PC-3 (cell line): ENCODE data around the gene R3HDML. TPM values are rescaled to one million over a fixed set of nuclear protein-coding genes. Genes with fewer than 3 reads are reported as not detected.
"Not testable (repeated sequence)": the region's sequence is repeated elsewhere in the genome, so short reads cannot be mapped to it uniquely, and the experiment has no call there.

Experiments
- ATAC-seq: fragments of 200-7000 bp; cut with Tn5 transposase; 2 replicates; pipeline ENCODE4 v1.9.1; 2020; ENCODE audit warnings: mild to moderate bottlenecking, moderate library complexity
- BruUV-seq: library from RNA; stranded (reverse); fragments of 400-500 nt; replicated peaks from 2 replicates; lab custom pipeline; 2021; lab: Mats Ljungman, UMichigan
- CTCF ChIA-PET: fragments of 300-600 bp; sonication (Branson Sonifier 250); formaldehyde crosslinking; loops from one replicate; lab custom pipeline; 2022; ENCODE audit warnings: antibody characterized with exemption; lab: Charles Lee
- POLR2A ChIA-PET: fragments of 300-600 bp; sonication (Branson Sonifier 250); formaldehyde crosslinking; loops from one replicate; lab custom pipeline; 2022; ENCODE audit warnings: antibody characterized with exemption; ENCODE audit not compliant: unreplicated experiment; lab: Charles Lee
- DNase-seq: peaks from one replicate; pipeline ENCODE4 v3.0.0-alpha.2; 2015
- H2AFZ ChIP-seq: fragments of 300-600 bp; sonication (generic); 2 replicates; pipeline ENCODE4 v1.6.0; 2016; ENCODE audit warnings: antibody characterized with exemption, low read length
- H3F3A ChIP-seq: fragments of 300-600 bp; sonication (generic); one replicate; pipeline ENCODE4 v1.6.0; 2017; ENCODE audit warnings: antibody characterized with exemption, low read length, control low read depth, mild to moderate bottlenecking; ENCODE audit not compliant: unreplicated experiment
- H3K27ac ChIP-seq: fragments of 300-600 bp; sonication (generic); 2 replicates; pipeline ENCODE4 v1.5.1; 2016; ENCODE audit warnings: mild to moderate bottlenecking, low read length
- H3K27me3 ChIP-seq: fragments of 300-600 bp; sonication (generic); 2 replicates; pipeline ENCODE4 v1.6.1; 2016; ENCODE audit warnings: low read length, mixed read lengths
- H3K36me3 ChIP-seq: fragments of 300-600 bp; sonication (generic); 2 replicates; pipeline ENCODE4 v1.6.1; 2016; ENCODE audit warnings: low read depth, mixed run types, low read length, mixed read lengths
- H3K4me1 ChIP-seq: fragments of 300-600 bp; sonication (generic); 2 replicates; pipeline ENCODE4 v1.5.1; 2016; ENCODE audit warnings: low read length; ENCODE audit not compliant: insufficient read depth
- H3K4me2 ChIP-seq: fragments of 300-600 bp; sonication (generic); 2 replicates; pipeline ENCODE4 v1.6.0; 2016; ENCODE audit warnings: low read length
- H3K4me3 ChIP-seq: fragments of 300-600 bp; sonication (generic); 2 replicates; pipeline ENCODE4 v1.5.1; 2016; ENCODE audit warnings: mild to moderate bottlenecking, low read length, mixed read lengths
- H3K79me2 ChIP-seq: fragments of 300-600 bp; sonication (generic); 2 replicates; pipeline ENCODE4 v1.6.1; 2017; ENCODE audit warnings: low read length, mixed read lengths
- H3K9ac ChIP-seq: fragments of 300-600 bp; sonication (generic); 2 replicates; pipeline ENCODE4 v1.6.0; 2016; ENCODE audit warnings: mild to moderate bottlenecking, low read length
- H3K9me2 ChIP-seq: fragments of 300-600 bp; sonication (generic); replicated peaks from 2 replicates; pipeline ENCODE4 v1.6.1; 2016; ENCODE audit warnings: mixed run types, low read length, mixed read lengths
- H3K9me3 ChIP-seq: fragments of 300-600 bp; sonication (generic); 2 replicates; pipeline ENCODE4 v1.6.1; 2016; ENCODE audit warnings: low read length, mixed read lengths
- H4K20me1 ChIP-seq: fragments of 300-600 bp; sonication (generic); 2 replicates; pipeline ENCODE4 v1.6.1; 2016; ENCODE audit warnings: low read length, mixed read lengths
- CTCF ChIP-seq: fragments of 300-600 bp; sonication (generic); conservative IDR thresholded peaks from 2 replicates; pipeline ENCODE4 v1.5.1; 2017; ENCODE audit warnings: antibody characterized with exemption, low read depth, mild to moderate bottlenecking, low read length
- EZH2 ChIP-seq: fragments of 300-600 bp; sonication (generic); IDR thresholded peaks from one replicate; pipeline ENCODE4 v1.6.1; 2017; ENCODE audit warnings: antibody characterized with exemption, mild to moderate bottlenecking, low read length; ENCODE audit not compliant: unreplicated experiment
- EZH2phosphoT487 ChIP-seq: fragments of 300-600 bp; sonication (generic); IDR thresholded peaks from 2 replicates; pipeline ENCODE4 v1.6.1; 2018; ENCODE audit warnings: mild to moderate bottlenecking, antibody characterized with exemption, low read length, borderline replicate concordance
- intact Hi-C: fragments of 100-400 bp; cut with micrococcal nuclease; formaldehyde crosslinking; loops from 2 replicates; pipeline ENCODE4 v1.9.0; 2023
- total RNA-seq: library from RNA; depleted of rRNA; stranded (reverse); fragments of >200 nt; gene quantifications from 2 replicates; pipeline ENCODE4 v1.2.3, GENCODE V29; 2014

Gene R3HDML
- total RNA-seq, 1 experiment from 2014 or later, result not detected

GRCh38 chr20:44324343-44324742, 12.5 kb upstream of the R3HDML start:
- no peak overlapping the region for H3K9ac ChIP-seq
- ChIA-PET CTCF (no interaction called here), POLR2A (no interaction called here)
- no peaks in the 10 kb centered on the region for H3K36me3 ChIP-seq
- no peak overlapping the region for H2AFZ ChIP-seq
- H3K4me3 ChIP-seq, result no peak overlapping the region
- no peaks in the 10 kb centered on the region for H3F3A ChIP-seq
- H3K79me2 ChIP-seq, result no peaks in the 10 kb centered on the region
- no peak overlapping the region for H3K27ac ChIP-seq
- intact Hi-C loops, result no loop called here
- no peaks in the 10 kb centered on the region for H3K27me3 ChIP-seq
- ATAC-seq (peak; percentile 82), DNase-seq (no peak)
- no TSS peak for BruUV-seq
- H3K9me3 ChIP-seq, result no peaks in the 10 kb centered on the region
- no peaks in the 10 kb centered on the region for H3K9me2 ChIP-seq
- H3K4me1 ChIP-seq, result no peaks in the 10 kb centered on the region
- no peaks in the 10 kb centered on the region for H4K20me1 ChIP-seq
- TF ChIP-seq CTCF (no peak), EZH2 (no peak), EZH2phosphoT487 (no peak)
- no peak overlapping the region for H3K4me2 ChIP-seq

- ATAC-seq (no peak), DNase-seq (no peak)
- no peaks in the 10 kb centered on the region for H3F3A ChIP-seq
- H2AFZ ChIP-seq, result no peak overlapping the region
- no peaks in the 10 kb centered on the region for H3K36me3 ChIP-seq
- H3K79me2 ChIP-seq, result no peaks in the 10 kb centered on the region
- no peaks in the 10 kb centered on the region for H4K20me1 ChIP-seq
- no peaks in the 10 kb centered on the region for H3K9me3 ChIP-seq
- no peak overlapping the region for H3K27ac ChIP-seq
- H3K27me3 ChIP-seq, result no peaks in the 10 kb centered on the region
- no peaks in the 10 kb centered on the region for H3K9me2 ChIP-seq
- TF ChIP-seq EZH2phosphoT487 (no peak), EZH2 (no peak), CTCF (no peak)
- ChIA-PET CTCF (no interaction called here), POLR2A (no interaction called here)
- no peak overlapping the region for H3K4me2 ChIP-seq
- intact Hi-C loops, result no loop called here
- no peaks in the 10 kb centered on the region for H3K4me1 ChIP-seq
- BruUV-seq, result no TSS peak
- H3K4me3 ChIP-seq, result no peak overlapping the region
- no peak overlapping the region for H3K9ac ChIP-seq
Observed at GRCh38 chr20:44326391-44327159, 10.3 kb upstream of the R3HDML start.

- H3K9me2 ChIP-seq, POLR2A ChIA-PET, intact Hi-C loops, CTCF ChIA-PET, BruUV-seq, DNase-seq, H3K4me1 ChIP-seq, H3K4me3 ChIP-seq, H3K4me2 ChIP-seq, H3F3A ChIP-seq, H3K27me3 ChIP-seq, H3K36me3 ChIP-seq, H3K9me3 ChIP-seq, H3K27ac ChIP-seq, H3K79me2 ChIP-seq, H2AFZ ChIP-seq, ATAC-seq, H3K9ac ChIP-seq, H4K20me1 ChIP-seq: not testable (repeated sequence)
Observed at GRCh38 chr20:44327748-44328147, 9.1 kb upstream of the R3HDML start.
